Sigmoid colon (tissue), 7 donors: Measurements from ENCODE around the gene SLC6A9. TPM values are rescaled to one million over a fixed set of nuclear protein-coding genes. Genes with fewer than 3 reads are reported as not detected.

Experiments used
- DNase-seq: peaks from one replicate; pipeline ENCODE4 v3.0.0-alpha.2; 2019
- H3K27ac ChIP-seq, 4 donors: fragments of 200-600 bp; sonication (generic); one replicate each; pipeline ENCODE4 v1.5.1; 2016 to 2019; ENCODE audit warnings: mild to moderate bottlenecking in 1 of 4
- H3K27me3 ChIP-seq, 3 donors: fragments of 200-600 bp; sonication (generic); one replicate each; pipeline ENCODE4 v1.5.1; 2019; ENCODE audit warnings: mild to moderate bottlenecking in 1 of 3
- H3K36me3 ChIP-seq, 4 donors: fragments of 200-600 bp; sonication (generic); one replicate each; pipeline ENCODE4 v1.5.1; 2016 to 2019
- H3K4me1 ChIP-seq, 4 donors: fragments of 200-600 bp; sonication (generic); one replicate each; pipeline ENCODE4 v1.5.1; 2017 to 2019
- H3K4me3 ChIP-seq, 4 donors: fragments of 200-600 bp; sonication (generic); one replicate each; pipeline ENCODE4 v1.5.1; 2017 to 2019; ENCODE audit warnings: mild to moderate bottlenecking in 2 of 4, moderate library complexity in 1 of 4
- H3K9me3 ChIP-seq, 4 donors: fragments of 200-600 bp in 3 of 4; sonication (generic) in 3 of 4; one replicate each; pipeline versions ENCODE4 v1.5.1 to v1.6.1; 2013 to 2019
- CTCF ChIP-seq, 4 experiments: fragments of 450-650 bp in 3 of 4; fragments of 200-600 bp in 1 of 4; IDR thresholded peaks; one replicate each; pipeline ENCODE4 v1.5.1; 2016 to 2019; ENCODE audit warnings: antibody characterized with exemption in 4 of 4, mild to moderate bottlenecking in 3 of 4, moderate library complexity in 2 of 4
- EP300 ChIP-seq, 4 donors: sonication (generic); formaldehyde crosslinking; IDR thresholded peaks; one replicate each; pipeline ENCODE4 v1.6.1; 2017; ENCODE audit warnings: antibody characterized with exemption in 4 of 4
- POLR2A ChIP-seq, 2 donors: fragments of 450-650 bp; IDR thresholded peaks; one replicate each; pipeline ENCODE4 v1.6.1; 2016; ENCODE audit warnings: antibody characterized with exemption in 2 of 2, mild to moderate bottlenecking in 2 of 2, moderate library complexity in 2 of 2
- POLR2AphosphoS5 ChIP-seq, 4 donors: sonication (generic); formaldehyde crosslinking; IDR thresholded peaks; one replicate each; pipeline ENCODE4 v1.6.1; 2017; ENCODE audit warnings: antibody characterized with exemption in 4 of 4
- WGBS, 2 donors: extraction: QIAGEN DNeasy Blood & Tissue Kit; methylation state at CpG; one replicate each; pipeline ENCODE4 v1.1.7; 2013; 5-methylcytosine and 5-hydroxymethylcytosine counted together
- intact Hi-C: fragments of 100-400 bp; cut with DNase I; formaldehyde crosslinking; loops from one replicate; pipeline ENCODE4 v1.15.1; 2023
- polyA plus RNA-seq, 3 donors: library from polyadenylated mRNA; stranded (reverse); fragments of 200-250 nt; gene quantifications; one replicate each; pipeline ENCODE4 v1.2.3, GENCODE V29; 2013
- total RNA-seq, 4 donors: library from RNA; depleted of rRNA; stranded (reverse); fragments of >200 nt; gene quantifications; one replicate each; pipeline ENCODE4 v1.1.0, GENCODE V29; 2016
- donor health status: healthy with polysubstance abuse.
- donor health status: Bipolar disorder and iron deficiency.
- donor health status: healthy.

SLC6A9 gene
- total and polyA plus RNA-seq, 7 donors: 2.4 to 24.5 (median 5.9) TPM

- Histone ChIP-seq H3K27me3 (no peaks in the 10 kb centered on the region), H3K36me3 (peaks cover 0 to 24% (median 10%) of the 10 kb centered on the region in 4 donors), H3K9me3 (no peaks in the 10 kb centered on the region), H3K4me1 (peaks cover 0 to 30% (median 15%) of the 10 kb centered on the region in 4 donors), H3K27ac (peak overlapping the region in 2 of 4 donors; percentile 42 to 60), H3K4me3 (peak overlapping the region; percentile 63 to 90 (median 66))
- DNase-seq: no peak
- 31 to 55% methylated on average over 5 of the region's 5 CpGs for WGBS, 2 donors
- intact Hi-C loops: loop anchor here (1.0 kb wide), 1 partner anchor 24 kb away; the partner anchor contains the start of gene IPO13
- no peak for TF ChIP-seq POLR2AphosphoS5 (IDR thresholded peaks at IDR 0.05)
- no peak for TF ChIP-seq EP300 (IDR thresholded peaks at IDR 0.05)
- no peak for TF ChIP-seq CTCF (IDR thresholded peaks at IDR 0.05)
- TF ChIP-seq POLR2A (IDR thresholded peaks at IDR 0.05): no peak
These were observed 60.8 kb downstream of the SLC6A9 start for GRCh38 chr1:43970502-43970901.

GRCh38 chr1:43969746-43970466 lies 61.4 kb downstream of the SLC6A9 start, which contains the start of gene DPH2:
Gene DPH2, plus strand, starts transcription at chr1:43970010. Its CDS starts 166 bp downstream, at chr1:43970176.
- H3K4me3 ChIP-seq: peak within 1 kb of the TSS; percentile 63 to 90 (median 66)
- peaks cover 0 to 28% (median 10%) of the 10 kb centered on the region in 4 donors for H3K36me3 ChIP-seq
- H3K4me1 ChIP-seq: peaks cover 0 to 27% (median 14%) of the 10 kb centered on the region in 4 donors
- intact Hi-C loops: loop anchor here (1.0 kb wide), 1 partner anchor 24 kb away; the partner anchor contains the start of gene IPO13
- peak; percentile 99 for DNase-seq
- no peaks in the 10 kb centered on the region for H3K9me3 ChIP-seq
- H3K27me3 ChIP-seq: no peaks in the 10 kb centered on the region
- no peak for TF ChIP-seq EP300 (IDR thresholded peaks at IDR 0.05)
- TF ChIP-seq POLR2A (IDR thresholded peaks at IDR 0.05): no peak
- TF ChIP-seq POLR2AphosphoS5 (IDR thresholded peaks at IDR 0.05): peak in 1 of 4 donors; percentile 25
- peak in 1 of 4 experiments; percentile 23 for TF ChIP-seq CTCF (IDR thresholded peaks at IDR 0.05)
- peak within 1 kb of the TSS; percentile 17 to 60 (median 37) for H3K27ac ChIP-seq
- 0 to 1% methylated on average over 47 of the region's 47 CpGs for WGBS, 2 donors

DNA sequence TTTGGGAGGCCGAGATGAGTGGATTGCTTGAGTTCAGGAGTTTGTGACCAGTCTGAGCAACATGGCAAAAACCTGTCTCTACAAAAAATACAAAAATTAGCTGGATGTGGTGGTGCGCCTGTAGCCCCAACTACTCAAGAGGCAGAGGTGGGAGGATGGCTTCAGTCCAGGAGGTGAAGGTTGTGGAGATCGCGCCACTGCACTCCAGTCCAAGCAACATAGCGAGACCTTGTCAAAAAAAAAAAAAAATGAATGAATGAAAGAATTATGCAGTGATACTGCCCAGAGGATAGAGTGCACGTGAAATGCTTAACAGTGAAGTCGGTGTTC lies 61.9 kb downstream of the SLC6A9 start:
- 64 to 65% methylated on average over 7 of the region's 7 CpGs for WGBS, 2 donors
- peak overlapping the region in 3 of 4 donors; percentile 63 to 90 (median 69) for H3K4me3 ChIP-seq
- TF ChIP-seq EP300 (IDR thresholded peaks at IDR 0.05): no peak
- no peak for TF ChIP-seq CTCF (IDR thresholded peaks at IDR 0.05)
- no peak for TF ChIP-seq POLR2AphosphoS5 (IDR thresholded peaks at IDR 0.05)
- no peak for TF ChIP-seq POLR2A (IDR thresholded peaks at IDR 0.05)
- peaks cover 0 to 33% (median 11%) of the 10 kb centered on the region in 4 donors for H3K36me3 ChIP-seq
- intact Hi-C loops: no loop called here
- H3K27ac ChIP-seq: no peak overlapping the region
- no peak for DNase-seq
- peaks cover 0 to 26% (median 14%) of the 10 kb centered on the region in 4 donors for H3K4me1 ChIP-seq
- H3K9me3 ChIP-seq: no peaks in the 10 kb centered on the region
- no peaks in the 10 kb centered on the region for H3K27me3 ChIP-seq

- H3K27me3 ChIP-seq: no peaks in the 10 kb centered on the region
- H3K27ac ChIP-seq: no peak overlapping the region
- H3K4me1 ChIP-seq: peaks cover 0 to 18% (median 11%) of the 10 kb centered on the region in 4 donors
- 91 to 95% methylated on average over 6 of the region's 6 CpGs for WGBS, 2 donors
- intact Hi-C loops: no loop called here
- no peaks in the 10 kb centered on the region for H3K9me3 ChIP-seq
- peaks cover 0 to 42% (median 13%) of the 10 kb centered on the region in 4 donors for H3K36me3 ChIP-seq
- no peak overlapping the region for H3K4me3 ChIP-seq
- no peak for TF ChIP-seq CTCF (IDR thresholded peaks at IDR 0.05)
- DNase-seq: no peak
These were observed 62.8 kb downstream of the SLC6A9 start for GRCh38 chr1:43968348-43968948.
